K562 (cell line): Measurements from ENCODE around the gene EZH1. TPM values are rescaled to one million over a fixed set of nuclear protein-coding genes. Genes with fewer than 3 reads are reported as not detected.

Source experiments
- CTBP1 ChIP-seq: fragments of 450-650 bp; IDR thresholded peaks from 2 replicates; pipeline ENCODE4 v1.6.1; 2016; ENCODE audit warnings: borderline replicate concordance
- E2F8 ChIP-seq: fragments of 450-650 bp; IDR thresholded peaks from 2 replicates; pipeline ENCODE4 v1.7.1; 2018; ENCODE audit warnings: mild to moderate bottlenecking, low read depth; ENCODE audit not compliant: partially characterized antibody
- GTF2E2 ChIP-seq: fragments of 200-800 bp; sonication (Bioruptor generic); IDR thresholded peaks from 2 replicates; pipeline ENCODE4 v1.6.1; 2016; ENCODE audit warnings: missing genetic modification characterization, missing compliant biosample characterization
- JUN ChIP-seq, 2 experiments: sonication (generic) in 1 of 2; formaldehyde crosslinking in 1 of 2; IDR thresholded peaks; 2 replicates each; pipeline versions ENCODE4 v1.6.1 to v1.8.0; 2012 to 2022; ENCODE audit warnings: borderline replicate concordance in 2 of 2, mild to moderate bottlenecking in 2 of 2, improper control_type of control experiment in 1 of 2, low read depth in 1 of 2, low read length in 1 of 2, missing genetic modification reagents in 1 of 2
- MLLT1 ChIP-seq, 2 experiments: fragments of 450-650 bp; IDR thresholded peaks; 2 replicates each; pipeline ENCODE4 v1.6.1; 2016
- PHF8 ChIP-seq: fragments of 200-600 bp; sonication (generic); IDR thresholded peaks from 2 replicates; pipeline ENCODE4 v1.6.1; 2012; ENCODE audit warnings: mixed run types, mild to moderate bottlenecking, inconsistent platforms, low read length, moderate library complexity, borderline replicate concordance
- TEAD2 ChIP-seq: fragments of 450-650 bp; IDR thresholded peaks from 2 replicates; pipeline ENCODE4 v1.6.1; 2016; ENCODE audit warnings: missing genetic modification characterization, control low read depth, missing compliant biosample characterization
- ZBTB17 ChIP-seq: fragments of 450-650 bp; formaldehyde crosslinking; IDR thresholded peaks from 2 replicates; pipeline ENCODE4 v1.4.0; 2020; ENCODE audit warnings: mild to moderate bottlenecking
- ZBTB8A ChIP-seq: fragments of 450-650 bp; IDR thresholded peaks from 2 replicates; pipeline ENCODE4 v1.6.1; 2018; ENCODE audit warnings: mild to moderate bottlenecking, moderate library complexity; ENCODE audit not compliant: partially characterized antibody
- ZBTB9 ChIP-seq: fragments of 450-650 bp; formaldehyde crosslinking; IDR thresholded peaks from 2 replicates; pipeline ENCODE4 v1.4.0; 2020; ENCODE audit warnings: mild to moderate bottlenecking, moderate library complexity
- ZC3H11A ChIP-seq: IDR thresholded peaks from 2 replicates; pipeline ENCODE4 v1.6.1; 2012; ENCODE audit warnings: low read depth, low read length, improper control_type of control experiment
- ZNF140 ChIP-seq: fragments of 250-450 bp; sonication (Bioruptor Pico); IDR thresholded peaks from 2 replicates; pipeline ENCODE4 v1.8.0; 2021; ENCODE audit warnings: moderate library complexity, mild to moderate bottlenecking, inconsistent platforms
- ZNF551 ChIP-seq: fragments of 250-450 bp; sonication (Bioruptor Pico); IDR thresholded peaks from 2 replicates; pipeline ENCODE4 v1.5.0; 2021; ENCODE audit warnings: mild to moderate bottlenecking, moderate library complexity
- ZNF592 ChIP-seq: fragments of 450-650 bp; IDR thresholded peaks from 2 replicates; pipeline ENCODE4 v1.6.1; 2017; ENCODE audit warnings: antibody characterized with exemption, mild to moderate bottlenecking
- polyA plus RNA-seq, 8 experiments: library from polyadenylated mRNA; depleted of rRNA in 4 of 8; stranded (reverse) in 5 of 8; unstranded in 3 of 8; fragments of >200 nt; fragmentation: Nextera tagmentation in 2 of 8; fragmentation: Illumina TruSeq in 1 of 8; extraction: Ambion mirVana in 2 of 8; extraction: Trizol in 1 of 8; gene quantifications; 2 replicates each; pipeline versions ENCODE4 v1.2.1 to v1.2.3, GENCODE V29; 2011 to 2014; ENCODE audit warnings: inconsistent platforms in 1 of 8, missing spikeins in 1 of 8
- total RNA-seq, 7 experiments: library from RNA; depleted of rRNA in 6 of 7; stranded (reverse); fragments of >200 nt in 6 of 7; fragmentation: Illumina TruSeq in 2 of 7; extraction: Trizol in 2 of 7; gene quantifications; 2 replicates each; pipeline versions ENCODE4 v1.2.1 to v1.2.3, GENCODE V29; 2011 to 2021; ENCODE audit warnings: low replicate concordance in 1 of 7
- TF ChIP-seq, protein P1 (sequence below): sonication (generic); formaldehyde crosslinking; IDR thresholded peaks from 2 replicates; pipeline ENCODE4 v1.9.0; 2022; ENCODE audit warnings: mild to moderate bottlenecking, missing genetic modification reagents
- TF ChIP-seq, protein P2 (sequence below): fragments of 250-450 bp; sonication (Bioruptor Pico); IDR thresholded peaks from 2 replicates; pipeline ENCODE4 v1.9.0; 2021; ENCODE audit warnings: mild to moderate bottlenecking

Gene EZH1
- total and polyA plus RNA-seq, 9 of the 15 experiments (the other 6 are each of a cell fraction or from before 2014, with no cell fraction given), result 8.6 to 40.8 (median 22.9) TPM

- peak; percentile 24; the same call in 1 of the 2 replicates for TF ChIP-seq ZNF592
- TF ChIP-seq CTBP1, result peak; percentile 72
- TF ChIP-seq PHF8, result peak; percentile 91
- TF ChIP-seq JUN (IDR thresholded peaks at IDR 0.05; ENCODE audit: borderline replicate concordance, low read depth, low read length), result no peak
- no peak for TF ChIP-seq JUN (CRISPR knock-in tag; IDR thresholded peaks at IDR 0.05; ENCODE audit: borderline replicate concordance)
- TF ChIP-seq GTF2E2 (tag), result peak; percentile 98
- no peak for TF ChIP-seq ZBTB8A
- peak; percentile 99 for TF ChIP-seq ZC3H11A
- no peak for TF ChIP-seq ZNF140 (CRISPR knock-in tag)
- TF ChIP-seq ZBTB9 (CRISPR knock-in tag), result no peak
- TF ChIP-seq TEAD2, result no peak
- peak; percentile 49; the same call in 1 of the 2 replicates for TF ChIP-seq ZBTB17 (CRISPR knock-in tag)
- TF ChIP-seq, protein P1, sequence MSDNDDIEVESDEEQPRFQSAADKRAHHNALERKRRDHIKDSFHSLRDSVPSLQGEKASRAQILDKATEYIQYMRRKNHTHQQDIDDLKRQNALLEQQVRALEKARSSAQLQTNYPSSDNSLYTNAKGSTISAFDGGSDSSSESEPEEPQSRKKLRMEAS (CRISPR knock-in tag), result peak; percentile 27; the same call in 1 of the 2 replicates
- TF ChIP-seq MLLT1 (IDR thresholded peaks at IDR 0.05), result no peak
- no peak for TF ChIP-seq ZNF551 (CRISPR knock-in tag)
- TF ChIP-seq, protein P2, sequence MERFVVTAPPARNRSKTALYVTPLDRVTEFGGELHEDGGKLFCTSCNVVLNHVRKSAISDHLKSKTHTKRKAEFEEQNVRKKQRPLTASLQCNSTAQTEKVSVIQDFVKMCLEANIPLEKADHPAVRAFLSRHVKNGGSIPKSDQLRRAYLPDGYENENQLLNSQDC (CRISPR knock-in tag), result no peak; the same call in 1 of the 2 replicates
- peak; percentile 96 for TF ChIP-seq E2F8
Measured at GRCh38 chr17:42773290-42774035, 28.6 kb upstream of the EZH1 start, which contains the start of gene VPS25 (continued).
